H1 (cell line): Measurements from ENCODE around the gene CAMK2G. TPM values are rescaled to one million over a fixed set of nuclear protein-coding genes. Genes with fewer than 3 reads are reported as not detected.

Experiments used
- CTCF ChIA-PET: fragments of 300-600 bp; sonication (Branson Sonifier 250); formaldehyde crosslinking; loops from one replicate; lab custom pipeline; 2021; ENCODE audit not compliant: partially characterized antibody; lab: Charles Lee
- POLR2A ChIA-PET: fragments of 300-600 bp; sonication (Branson Sonifier 250); formaldehyde crosslinking; loops from one replicate; lab custom pipeline; 2021; ENCODE audit warnings: inconsistent platforms; ENCODE audit not compliant: partially characterized antibody; lab: Charles Lee
- DNase-seq, 2 experiments: peaks; one replicate each; pipeline versions ENCODE4 v3.0.0 to v3.0.0-alpha.2; 2010 to 2022; ENCODE audit warnings: low spot score in 2 of 2, low read depth in 1 of 2, mixed read lengths in 1 of 2
- FAIRE-seq: peaks from 2 replicates; lab custom pipeline; 2011; peaks lifted over from hg19 to GRCh38; lab: Jason Lieb, UNC
- H2AFZ ChIP-seq: 2 replicates; pipeline ENCODE4 v1.8.1; 2012; ENCODE audit warnings: low read length, inconsistent platforms
- H2AK5ac ChIP-seq: 2 replicates; pipeline ENCODE4 v1.6.1; 2013; ENCODE audit warnings: low read depth, low read length
- H2BK120ac ChIP-seq: replicated peaks from 2 replicates; pipeline ENCODE3; 2013; ENCODE audit warnings: low read depth, low read length, inconsistent platforms
- H2BK12ac ChIP-seq: 2 replicates; pipeline ENCODE4 v1.6.1; 2013; ENCODE audit warnings: low read depth, low read length
- H2BK15ac ChIP-seq: 2 replicates; pipeline ENCODE4 v1.6.1; 2013; ENCODE audit warnings: low read length
- H2BK20ac ChIP-seq: 2 replicates; pipeline ENCODE4 v1.6.1; 2013; ENCODE audit warnings: low read length
- H2BK5ac ChIP-seq: 2 replicates; pipeline ENCODE4 v1.6.1; 2013; ENCODE audit warnings: low read depth, low read length
- H3K14ac ChIP-seq: 2 replicates; pipeline ENCODE4 v1.6.1; 2013; ENCODE audit warnings: inconsistent platforms; ENCODE audit not compliant: insufficient read length
- H3K18ac ChIP-seq: 2 replicates; pipeline ENCODE4 v1.6.1; 2013; ENCODE audit warnings: low read length; ENCODE audit errors: extremely low read depth
- H3K23ac ChIP-seq: 2 replicates; pipeline ENCODE4 v1.6.1; 2013; ENCODE audit warnings: inconsistent platforms; ENCODE audit not compliant: insufficient read length
- H3K23me2 ChIP-seq: 2 replicates; pipeline ENCODE4 v1.6.1; 2013; ENCODE audit warnings: low read depth, low read length
- H3K27ac ChIP-seq: 2 replicates; pipeline ENCODE4 v1.6.1; 2011; ENCODE audit warnings: low read depth, low read length, inconsistent platforms
- H3K27me3 ChIP-seq, 4 experiments: replicated peaks in 1 of 4; 1 replicate in 1 of 4; 2 replicates in 3 of 4; pipeline versions ENCODE4 v1.6.1 to v1.8.1; 2011 to 2013; ENCODE audit warnings: low read length in 3 of 4, mild to moderate bottlenecking in 3 of 4, inconsistent platforms in 2 of 4, mixed read lengths in 2 of 4, moderate library complexity in 1 of 4; ENCODE audit not compliant: control insufficient read depth in 3 of 4, insufficient read depth in 3 of 4; ENCODE audit errors: extremely low read depth in 1 of 4
- H3K36me3 ChIP-seq, 4 experiments: 2 replicates each; pipeline versions ENCODE4 v1.6.1 to v1.8.1; 2011 to 2013; ENCODE audit warnings: mild to moderate bottlenecking in 4 of 4, low read length in 3 of 4, moderate library complexity in 2 of 4, control low read depth in 1 of 4, inconsistent platforms in 1 of 4; ENCODE audit not compliant: insufficient read depth in 4 of 4, control insufficient read depth in 2 of 4
- H3K4ac ChIP-seq: replicated peaks from 2 replicates; pipeline ENCODE3; 2013; ENCODE audit warnings: low read length, low read depth, mixed read lengths, inconsistent platforms; ENCODE audit not compliant: insufficient read length
- H3K4me1 ChIP-seq, 4 experiments: replicated peaks in 1 of 4; 1 replicate in 1 of 4; 2 replicates in 3 of 4; pipeline versions ENCODE4 v1.6.1 to v1.8.1; 2011 to 2013; ENCODE audit warnings: low read length in 3 of 4, inconsistent platforms in 2 of 4, mixed read lengths in 1 of 4; ENCODE audit not compliant: insufficient read depth in 4 of 4, control insufficient read depth in 3 of 4
- H3K4me2 ChIP-seq, 2 experiments: 2 replicates each; pipeline versions ENCODE4 v1.6.1 to v1.8.1; 2011 to 2013; ENCODE audit warnings: low read depth in 2 of 2, low read length in 2 of 2, control low read depth in 1 of 2, inconsistent platforms in 1 of 2, mild to moderate bottlenecking in 1 of 2; ENCODE audit not compliant: insufficient read depth in 1 of 2
- H3K4me3 ChIP-seq, 4 experiments: fragments of 200-600, 300-600 bp in 1 of 4; sonication (generic), shearing (Covaris generic), sonication (Bioruptor Twin) in 1 of 4; 2 replicates each; pipeline versions ENCODE4 v1.5.1 to v1.8.1; 2011 to 2016; ENCODE audit warnings: low read length in 4 of 4, low read depth in 3 of 4, control low read depth in 2 of 4, inconsistent platforms in 2 of 4, mild to moderate bottlenecking in 2 of 4, mixed read lengths in 1 of 4, moderate library complexity in 1 of 4; ENCODE audit not compliant: insufficient read depth in 2 of 4; ENCODE audit errors: extremely low read depth in 1 of 4
- H3K56ac ChIP-seq: replicated peaks from 2 replicates; pipeline ENCODE3; 2013; ENCODE audit warnings: low read depth, mild to moderate bottlenecking, mixed read lengths, low read length, inconsistent platforms; ENCODE audit not compliant: insufficient read length
- H3K79me1 ChIP-seq: 2 replicates; pipeline ENCODE4 v1.6.1; 2013; ENCODE audit warnings: low read depth, low read length, control low read depth
- H3K79me2 ChIP-seq, 2 experiments: 2 replicates each; pipeline versions ENCODE4 v1.6.1 to v1.8.1; 2012 to 2013; ENCODE audit warnings: low read length in 2 of 2, mild to moderate bottlenecking in 2 of 2, inconsistent platforms in 1 of 2; ENCODE audit not compliant: insufficient read depth in 2 of 2, control insufficient read depth in 1 of 2
- H3K9ac ChIP-seq, 4 experiments: replicated peaks in 1 of 4; 1 replicate in 1 of 4; 2 replicates in 3 of 4; pipeline versions ENCODE4 v1.6.1 to v1.8.1; 2011 to 2013; ENCODE audit warnings: low read depth in 3 of 4, low read length in 3 of 4, control low read depth in 2 of 4, mild to moderate bottlenecking in 2 of 4, moderate library complexity in 2 of 4, inconsistent platforms in 1 of 4; ENCODE audit errors: extremely low read depth in 1 of 4
- H3K9me3 ChIP-seq, 2 experiments: 2 replicates each; pipeline versions ENCODE4 v1.6.1 to v1.8.1; 2012 to 2013; ENCODE audit warnings: mild to moderate bottlenecking in 2 of 2, moderate library complexity in 2 of 2, control low read depth in 1 of 2, inconsistent platforms in 1 of 2, low read depth in 1 of 2, low read length in 1 of 2, mixed read lengths in 1 of 2; ENCODE audit not compliant: insufficient read depth in 2 of 2
- H4K20me1 ChIP-seq, 2 experiments: replicated peaks in 1 of 2; 2 replicates each; pipeline versions ENCODE3 to v1.8.1; 2011 to 2013; ENCODE audit warnings: inconsistent platforms in 2 of 2, low read length in 2 of 2, mild to moderate bottlenecking in 1 of 2; ENCODE audit not compliant: insufficient read depth in 2 of 2, control insufficient read depth in 1 of 2
- H4K5ac ChIP-seq: 2 replicates; pipeline ENCODE4 v1.6.1; 2013; ENCODE audit warnings: low read length, low read depth, mixed read lengths, inconsistent platforms; ENCODE audit not compliant: insufficient read length
- H4K8ac ChIP-seq: 2 replicates; pipeline ENCODE4 v1.8.0; 2013; ENCODE audit warnings: mild to moderate bottlenecking, moderate library complexity, low read length, inconsistent platforms; ENCODE audit not compliant: insufficient read depth; ENCODE audit errors: extremely low read depth
- H4K91ac ChIP-seq: replicated peaks from 2 replicates; pipeline ENCODE3; 2013; ENCODE audit warnings: low read length, mixed read lengths, inconsistent platforms; ENCODE audit not compliant: insufficient read length
- BACH1 ChIP-seq: IDR thresholded peaks from 2 replicates; pipeline ENCODE4 v1.6.1; 2012; ENCODE audit warnings: low read length, improper control_type of control experiment
- BRCA1 ChIP-seq: IDR thresholded peaks from 2 replicates; pipeline ENCODE4 v1.6.1; 2012; ENCODE audit warnings: low read depth, low read length, improper control_type of control experiment
- CBX8 ChIP-seq: fragments of 300-800, 300-1000 bp; sonication (generic); IDR thresholded peaks from 2 replicates; pipeline ENCODE4 v1.7.1; 2016; ENCODE audit warnings: low read depth, low read length, borderline replicate concordance
- CREB1 ChIP-seq: IDR thresholded peaks from 2 replicates; pipeline ENCODE4 v1.6.1; 2012; ENCODE audit warnings: inconsistent platforms
- GABPA ChIP-seq: IDR thresholded peaks from 2 replicates; pipeline ENCODE4 v1.6.1; 2011; ENCODE audit warnings: mild to moderate bottlenecking, low read length, moderate library complexity, borderline replicate concordance; ENCODE audit not compliant: insufficient read depth
- JUN ChIP-seq: IDR thresholded peaks from 2 replicates; pipeline ENCODE4 v1.6.1; 2011; ENCODE audit warnings: low read depth, mild to moderate bottlenecking, improper control_type of control experiment, low read length
- RAD21 ChIP-seq, 2 experiments: IDR thresholded peaks in 1 of 2; conservative IDR thresholded peaks in 1 of 2; 2 replicates each; pipeline ENCODE4 v1.6.1; 2011; ENCODE audit warnings: low read depth in 2 of 2, low read length in 2 of 2, improper control_type of control experiment in 1 of 2, inconsistent platforms in 1 of 2, mild to moderate bottlenecking in 1 of 2, moderate library complexity in 1 of 2
- SIN3A ChIP-seq, 2 experiments: IDR thresholded peaks in 1 of 2; conservative IDR thresholded peaks in 1 of 2; 2 replicates each; pipeline ENCODE4 v1.6.1; 2011 to 2012; ENCODE audit warnings: low read length in 2 of 2, improper control_type of control experiment in 1 of 2, low read depth in 1 of 2, mild to moderate bottlenecking in 1 of 2
- TAF1 ChIP-seq: IDR thresholded peaks from 2 replicates; pipeline ENCODE4 v1.6.1; 2011; ENCODE audit warnings: mild to moderate bottlenecking, low read depth, low read length
- TBP ChIP-seq: IDR thresholded peaks from 2 replicates; pipeline ENCODE4 v1.6.1; 2011; ENCODE audit warnings: low read depth, low read length, improper control_type of control experiment
- YY1 ChIP-seq: IDR thresholded peaks from 2 replicates; pipeline ENCODE4 v1.6.1; 2011; ENCODE audit warnings: low read depth, mild to moderate bottlenecking, low read length
- ZNF274 ChIP-seq: IDR thresholded peaks from 2 replicates; pipeline ENCODE4 v1.7.0; 2012; ENCODE audit warnings: low read length, borderline replicate concordance; ENCODE audit errors: extremely low read depth
- WGBS, 2 experiments: shearing (Covaris generic) in 1 of 2; methylation state at CpG; one replicate each; pipeline versions ENCODE4 v1.1.6 to v1.1.7; 2013 to 2015; ENCODE audit warnings: low lambda C conversion rate in 2 of 2, mixed read lengths in 2 of 2, inconsistent platforms in 1 of 2, low coverage in 1 of 2, missing lambda C conversion rate in 1 of 2; ENCODE audit not compliant: insufficient replicate concordance in 2 of 2, insufficient coverage in 1 of 2, insufficient read length in 1 of 2; ENCODE audit errors: extremely low coverage in 1 of 2, missing lambda C conversion rate in 1 of 2; 5-methylcytosine and 5-hydroxymethylcytosine counted together
- polyA plus RNA-seq, 7 experiments: library from polyadenylated mRNA; depleted of rRNA in 3 of 7; stranded (reverse) in 5 of 7; unstranded in 2 of 7; fragments of >200 nt in 5 of 7; fragments of 200-250 nt in 2 of 7; gene quantifications; 1 replicate in 5 of 7; 2 replicates in 1 of 7; 4 replicates in 1 of 7; pipeline versions ENCODE4 v1.2.1 to v1.2.3, GENCODE V29; 2011 to 2013; ENCODE audit warnings: missing spikeins in 2 of 7, mixed read lengths in 2 of 7
- total RNA-seq: library from RNA; stranded (reverse); fragmentation: NEBNext Ultra II Directional; extraction: Animal tissue kit (Norgen Biotek cat#: 25700); gene quantifications from 2 replicates; pipeline ENCODE4 v1.2.1, GENCODE V29; 2021
- TF ChIP-seq, protein P1 (sequence below): IDR thresholded peaks from 2 replicates; pipeline ENCODE4 v1.6.1; 2011; ENCODE audit warnings: low read depth, mild to moderate bottlenecking, low read length; ENCODE audit not compliant: insufficient read depth

CAMK2G gene
- total and polyA plus RNA-seq, 2 of the 8 experiments (the other 6 are each of a cell fraction or from before 2014, with no cell fraction given): 28.9 to 31.7 TPM

GRCh38 chr10:73780301-73780700 is 94.1 kb downstream of the CAMK2G start:
- Histone ChIP-seq H4K91ac (no peak overlapping the region), H2BK5ac (no peak overlapping the region), H2AFZ (no peak overlapping the region), H2BK12ac (no peak overlapping the region), H3K79me2 (peaks cover 6 to 40% of the 10 kb centered on the region in 2 experiments; a peak in 3 of 4 replicates), H2BK15ac (no peak overlapping the region), H4K20me1 (peaks cover 2 to 4% of the 10 kb centered on the region in 2 experiments), H3K4me3 (peak overlapping the region in 1 of 4 experiments; percentile 87; a peak in 2 of 8 replicates), H3K9ac (no peak overlapping the region), H3K4me1 (peaks cover 0 to 3% (median 2%) of the 10 kb centered on the region in 4 experiments; a peak in 3 of 7 replicates), H3K27me3 (no peaks in the 10 kb centered on the region; a peak in 1 of 7 replicates), H3K18ac (no peak overlapping the region), H3K79me1 (peaks cover 2% of the 10 kb centered on the region; the same call in 1 of the 2 replicates), H3K9me3 (no peaks in the 10 kb centered on the region), H3K36me3 (peaks cover 0 to 38% (median 10%) of the 10 kb centered on the region in 4 experiments; a peak in 6 of 8 replicates), H2AK5ac (no peak overlapping the region), H3K23me2 (no peaks in the 10 kb centered on the region; the same call in 1 of the 2 replicates), H4K5ac (no peak overlapping the region), H2BK20ac (no peak overlapping the region), H3K14ac (no peak overlapping the region), H4K8ac (no peak overlapping the region), H3K27ac (no peak overlapping the region), H3K56ac (no peak overlapping the region), H3K4me2 (peak overlapping the region; percentile 70 to 98; a peak in 3 of 4 replicates), H2BK120ac (no peak overlapping the region), H3K4ac (no peak overlapping the region), H3K23ac (no peak overlapping the region)
- ChIA-PET POLR2A (interaction anchor here (0.6 to 2.1 kb wide), 7 partner anchors 13 to 36 kb away, joined by 3 to 9 read pairs (median 4); no protein-coding TSS in a partner anchor), CTCF (interaction anchor here (1.6 kb wide), 1 partner anchor 88 kb away, joined by 3 read pairs; no protein-coding TSS in a partner anchor)
- WGBS, 2 experiments: 95% methylated on average over 5 of the region's 5 CpGs; no CpG with 5 or more reads in 1 of the 2 experiments
- DNase-seq (no peak), FAIRE-seq (no peak)
- TF ChIP-seq RAD21 (IDR thresholded peaks at IDR 0.05 in 1 of 2, conservative IDR thresholded peaks at IDR 0.05 in 1 of 2; ENCODE audit: low read depth in 2 of 2, low read length in 2 of 2) (no peak), GABPA (no peak), TBP (no peak), ZNF274 (no peak), JUN (no peak), BACH1 (no peak), YY1 (no peak), CREB1 (no peak), BRCA1 (no peak), SIN3A (conservative IDR thresholded peaks at IDR 0.05 in 1 of 2, IDR thresholded peaks at IDR 0.05 in 1 of 2; ENCODE audit: low read depth in 1 of 2, low read length in 2 of 2) (no peak), CBX8 (no peak), TAF1 (no peak)
- TF ChIP-seq, protein P1, sequence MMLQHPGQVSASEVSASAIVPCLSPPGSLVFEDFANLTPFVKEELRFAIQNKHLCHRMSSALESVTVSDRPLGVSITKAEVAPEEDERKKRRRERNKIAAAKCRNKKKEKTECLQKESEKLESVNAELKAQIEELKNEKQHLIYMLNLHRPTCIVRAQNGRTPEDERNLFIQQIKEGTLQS: no peak
